GM19035 (cell line): ENCODE measurements around the gene ERCC8.
"Not testable (repeated sequence)": the region's sequence is repeated elsewhere in the genome, so short reads cannot be mapped to it uniquely, and the experiment has no call there.

ENCODE experiments used
- ATAC-seq: cut with Tn5 transposase; IDR thresholded peaks from one replicate; pipeline ENCODE4 v1.9.1; 2021; ENCODE audit not compliant: unreplicated experiment

Gene ERCC8, protein sequence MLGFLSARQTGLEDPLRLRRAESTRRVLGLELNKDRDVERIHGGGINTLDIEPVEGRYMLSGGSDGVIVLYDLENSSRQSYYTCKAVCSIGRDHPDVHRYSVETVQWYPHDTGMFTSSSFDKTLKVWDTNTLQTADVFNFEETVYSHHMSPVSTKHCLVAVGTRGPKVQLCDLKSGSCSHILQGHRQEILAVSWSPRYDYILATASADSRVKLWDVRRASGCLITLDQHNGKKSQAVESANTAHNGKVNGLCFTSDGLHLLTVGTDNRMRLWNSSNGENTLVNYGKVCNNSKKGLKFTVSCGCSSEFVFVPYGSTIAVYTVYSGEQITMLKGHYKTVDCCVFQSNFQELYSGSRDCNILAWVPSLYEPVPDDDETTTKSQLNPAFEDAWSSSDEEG

DNA sequence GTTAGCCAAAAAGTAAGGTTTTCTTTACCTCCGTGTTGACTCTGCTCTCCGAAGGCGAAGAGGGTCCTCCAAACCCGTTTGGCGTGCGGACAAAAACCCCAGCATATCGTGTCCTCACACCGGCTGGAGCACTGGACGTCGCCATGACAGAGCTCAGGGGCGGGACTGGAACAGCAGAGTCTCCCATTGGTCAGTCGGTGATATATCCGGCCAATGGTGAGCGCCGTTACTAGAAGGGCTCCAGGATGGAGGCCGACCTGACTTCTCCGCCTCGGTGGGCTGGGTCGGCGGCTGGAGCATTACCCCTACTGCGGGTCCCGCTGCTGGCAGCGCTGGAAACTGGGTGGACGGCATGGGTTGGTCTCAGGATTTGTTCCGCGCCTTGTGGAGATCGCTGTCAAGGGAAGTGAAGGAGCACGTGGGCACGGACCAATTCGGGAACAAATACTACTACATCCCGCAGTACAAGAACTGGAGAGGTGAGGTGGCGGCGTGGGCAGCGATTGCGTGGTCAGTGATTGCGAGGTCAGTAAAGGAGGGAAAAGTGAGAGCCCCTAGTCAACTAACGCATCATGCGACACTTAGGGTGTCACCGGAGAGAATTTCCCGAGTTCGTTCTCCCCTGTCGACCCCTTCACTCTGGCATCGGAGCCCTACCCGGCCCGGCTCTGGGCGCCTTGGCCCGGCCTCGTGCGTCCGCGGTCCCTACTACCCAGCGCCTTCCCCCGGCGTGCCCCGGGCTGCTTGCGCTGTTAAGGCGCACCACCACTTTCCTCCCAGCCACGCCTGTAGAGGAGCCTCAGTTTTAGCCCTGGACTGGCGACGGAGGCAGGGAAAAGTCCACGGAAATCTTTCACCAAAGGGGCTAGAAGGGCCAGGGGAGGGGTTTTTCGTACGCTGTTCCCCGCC lies at the start of gene ERCC8, which contains the start of gene NDUFAF2:
Gene ERCC8 (minus strand): TSS at position 167 of the 909 bp plus-strand sequence. CDS start 62 bp downstream, at position 105.
Gene NDUFAF2 (plus strand): TSS at position 302 of the 909 bp plus-strand sequence. CDS start 51 bp downstream, at position 353.
- ATAC-seq = peak; percentile 99

DNA sequence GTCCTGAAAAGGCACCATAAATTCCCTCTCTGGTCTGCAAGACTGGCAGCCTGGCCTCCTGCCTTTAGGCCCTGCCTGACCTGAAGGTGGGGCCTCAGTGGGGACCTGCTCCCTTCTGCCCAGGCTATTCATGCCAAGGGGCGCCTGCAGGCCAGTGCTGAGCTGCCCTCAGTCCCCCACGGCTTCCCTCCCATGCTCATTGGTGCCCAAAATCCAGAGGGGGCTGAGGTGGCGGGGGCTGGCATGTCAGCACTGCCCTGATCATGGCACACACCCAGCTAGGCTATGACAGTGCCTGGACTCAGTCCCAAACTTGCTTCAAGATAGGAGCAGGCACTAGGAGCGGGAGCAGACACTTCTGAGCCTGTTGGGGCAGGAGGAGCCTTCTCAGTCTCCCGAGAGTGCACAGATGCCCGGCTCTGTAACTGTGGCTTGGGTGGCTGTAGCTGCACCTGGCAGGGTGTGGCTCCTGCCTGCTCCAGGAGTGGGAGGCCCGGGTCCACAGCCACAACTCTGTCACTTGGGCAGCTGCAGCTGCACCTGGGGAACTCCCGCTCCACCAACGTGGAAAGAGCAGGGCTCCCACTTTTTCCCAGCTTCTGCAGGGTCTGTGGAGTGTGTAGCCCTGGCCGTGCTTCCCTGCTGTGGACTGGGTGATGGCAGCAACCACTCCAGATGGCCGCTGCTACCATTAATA lies 49.2 kb upstream of the ERCC8 start:
- ATAC-seq = no peak

DNA sequence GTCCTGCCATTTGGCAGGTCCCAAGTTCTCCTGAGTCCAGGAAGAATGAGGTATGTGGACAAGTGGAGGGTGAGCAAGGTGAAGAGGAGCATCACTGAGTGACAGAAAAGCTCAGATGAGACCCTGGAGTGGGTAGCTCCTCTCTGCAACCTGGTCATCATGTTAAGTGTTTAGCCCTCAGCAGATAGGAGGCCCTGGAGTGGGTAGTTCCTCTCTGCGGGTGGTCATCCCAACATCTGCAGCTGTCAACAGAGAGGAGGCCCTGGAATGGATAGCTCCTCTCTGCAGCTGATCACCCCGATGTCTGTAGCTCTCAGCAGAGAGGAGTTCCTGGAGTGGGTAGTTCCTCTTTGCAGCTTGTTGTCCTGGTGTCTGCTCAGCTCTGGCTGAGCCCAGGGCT lies 48.6 kb upstream of the ERCC8 start:
- ATAC-seq = no peak

DNA sequence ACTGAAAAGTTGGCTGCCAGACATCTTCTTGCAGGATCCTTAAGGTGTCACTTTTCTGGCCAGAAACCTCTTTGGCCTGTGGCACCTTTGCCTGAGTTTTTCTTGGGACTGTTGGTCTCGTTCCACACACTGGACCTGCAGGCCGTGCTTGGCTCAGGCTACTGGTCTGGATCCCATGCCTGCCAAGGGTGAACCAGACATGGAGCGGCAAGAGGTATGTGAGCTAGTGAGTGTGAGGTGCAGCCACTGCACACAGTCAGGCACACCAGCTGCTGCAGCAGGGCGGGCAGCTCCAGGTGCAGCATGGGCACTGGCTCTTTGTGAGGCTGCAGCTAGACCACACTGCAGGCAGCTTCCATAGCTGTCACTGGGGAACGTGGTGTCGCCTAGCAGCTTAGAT lies 48.0 kb upstream of the ERCC8 start:
- ATAC-seq = no peak

DNA sequence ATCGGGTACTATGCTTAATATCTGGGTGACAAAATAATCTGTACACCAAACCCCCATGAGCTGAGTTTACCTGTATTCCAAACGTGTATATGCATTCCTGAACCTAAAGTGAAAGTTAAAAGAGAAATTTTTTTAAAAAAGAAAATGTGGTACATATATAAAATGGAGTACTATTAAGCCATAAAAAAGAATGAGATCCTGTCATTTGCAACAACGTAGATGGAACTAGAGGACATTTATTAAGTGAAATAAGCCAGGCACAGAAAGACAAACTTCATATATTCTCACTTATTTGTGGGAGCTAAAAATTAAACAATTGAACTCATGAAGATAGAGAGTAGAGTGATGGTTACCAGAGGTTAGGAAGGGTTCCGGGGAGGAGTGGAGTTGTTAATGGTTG lies 44.9 kb upstream of the ERCC8 start:
- ATAC-seq = no peak

DNA sequence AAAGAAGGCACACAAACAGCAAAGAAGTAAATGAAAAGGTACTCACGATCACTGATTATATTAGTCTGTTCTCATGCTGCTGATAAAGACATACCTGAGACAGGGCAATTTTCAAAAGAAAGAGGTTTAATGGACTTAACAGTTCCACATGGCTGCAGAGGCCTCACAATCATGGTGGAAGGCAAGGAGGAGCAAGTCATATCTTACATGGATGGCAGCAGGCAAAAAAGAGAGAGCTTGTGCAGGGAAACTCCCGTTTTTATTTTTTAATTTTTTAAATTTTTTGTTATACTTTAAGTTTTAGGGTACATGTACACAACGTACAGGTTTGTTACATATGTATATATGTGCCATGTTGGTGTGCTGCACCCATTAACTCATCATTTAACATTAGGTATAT lies 37.3 kb upstream of the ERCC8 start:
- ATAC-seq = not testable (repeated sequence)

DNA sequence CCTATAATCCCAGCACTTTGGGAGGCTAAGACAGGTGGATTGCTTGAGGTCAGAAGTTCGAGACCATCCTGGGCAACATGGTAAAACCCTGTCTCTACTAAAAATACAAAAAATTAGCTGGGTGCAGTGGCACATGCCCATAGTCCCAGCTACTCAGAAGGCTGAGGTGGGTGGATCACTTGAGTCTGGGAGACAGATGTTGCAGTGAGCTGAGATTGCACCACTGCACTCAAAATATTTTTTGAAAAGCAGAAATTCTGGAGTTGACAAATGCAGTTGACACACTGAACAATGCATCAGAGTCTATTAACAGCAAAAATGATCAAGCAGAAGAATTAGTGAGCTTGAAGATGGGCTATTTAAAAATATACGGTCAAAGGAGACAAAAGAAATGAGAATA lies 35.6 kb upstream of the ERCC8 start:
- no peak for ATAC-seq

DNA sequence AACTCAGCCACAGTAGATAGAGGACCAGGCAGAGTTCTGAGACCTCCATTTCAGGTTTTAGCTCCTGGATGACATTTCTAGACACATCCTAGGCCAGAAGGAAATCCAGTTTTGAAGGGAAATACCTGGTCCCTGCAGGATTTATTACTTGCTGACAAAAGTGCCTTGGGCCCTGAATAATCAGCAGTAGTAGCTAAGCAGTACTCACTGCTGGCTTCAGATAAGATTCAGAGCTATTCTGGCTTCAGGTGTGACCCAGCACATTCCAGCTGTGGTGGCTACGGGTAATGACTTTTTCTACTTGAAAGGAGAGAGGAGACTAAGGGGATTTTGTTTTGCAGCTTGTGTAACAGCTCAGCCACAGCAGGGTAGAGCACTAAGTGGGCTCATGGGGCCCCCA lies 34.1 kb upstream of the ERCC8 start:
- no peak for ATAC-seq

DNA sequence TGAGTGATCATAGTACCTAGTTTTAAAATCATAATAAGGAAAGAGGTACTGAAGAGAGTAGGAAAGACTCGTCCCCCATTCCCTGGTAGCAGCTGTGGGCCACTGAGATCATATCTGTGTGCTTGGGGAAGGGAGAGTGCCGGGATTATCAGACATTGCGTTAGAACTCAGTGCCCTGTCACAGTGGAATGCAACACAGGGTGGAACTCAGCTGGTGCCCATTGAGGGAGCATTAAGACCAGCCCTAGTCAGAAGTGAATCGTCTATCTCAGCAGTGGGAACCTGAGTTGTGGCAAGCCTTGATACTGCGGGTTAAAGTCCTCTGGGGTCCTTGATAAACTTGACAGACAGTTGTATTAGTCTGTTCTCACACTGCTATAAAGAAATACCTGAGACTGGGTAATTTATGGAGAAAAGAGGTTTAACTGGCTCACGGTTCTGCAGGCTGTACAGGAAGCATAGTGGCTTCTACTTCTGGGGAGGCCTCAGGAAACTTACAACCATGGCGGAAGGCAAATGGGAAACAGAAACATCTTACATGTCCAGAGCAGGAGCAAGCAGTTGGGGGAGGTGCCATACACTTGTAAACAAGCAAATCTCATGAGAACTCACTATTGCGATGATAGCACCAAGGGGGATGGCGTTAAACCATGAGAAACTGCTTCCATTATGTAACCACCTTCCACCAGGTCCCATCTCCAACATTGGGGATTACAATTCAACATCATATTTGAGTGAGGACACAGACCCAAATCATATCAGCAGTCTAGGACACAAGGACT lies 33.3 kb upstream of the ERCC8 start:
- ATAC-seq = no peak

DNA sequence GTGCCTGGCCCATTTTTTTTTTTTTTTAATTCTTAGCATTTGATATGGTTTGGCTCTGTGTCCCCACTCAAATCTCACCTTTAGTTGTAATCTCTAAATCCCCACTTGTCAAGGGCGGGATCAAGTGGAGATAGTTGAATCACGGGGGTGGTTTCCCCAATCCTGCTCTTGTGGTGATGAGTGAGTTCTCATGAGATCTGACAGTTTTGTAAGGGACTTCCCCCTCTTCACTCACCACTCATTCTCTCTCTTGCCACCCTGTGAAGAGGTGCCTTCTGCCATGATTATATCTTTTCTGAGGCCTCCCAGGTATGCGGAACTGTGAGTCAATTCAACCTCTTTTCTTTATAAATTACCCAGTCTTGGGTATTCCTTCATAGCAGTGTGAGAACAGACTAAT lies 27.4 kb upstream of the ERCC8 start:
- ATAC-seq = no peak

DNA sequence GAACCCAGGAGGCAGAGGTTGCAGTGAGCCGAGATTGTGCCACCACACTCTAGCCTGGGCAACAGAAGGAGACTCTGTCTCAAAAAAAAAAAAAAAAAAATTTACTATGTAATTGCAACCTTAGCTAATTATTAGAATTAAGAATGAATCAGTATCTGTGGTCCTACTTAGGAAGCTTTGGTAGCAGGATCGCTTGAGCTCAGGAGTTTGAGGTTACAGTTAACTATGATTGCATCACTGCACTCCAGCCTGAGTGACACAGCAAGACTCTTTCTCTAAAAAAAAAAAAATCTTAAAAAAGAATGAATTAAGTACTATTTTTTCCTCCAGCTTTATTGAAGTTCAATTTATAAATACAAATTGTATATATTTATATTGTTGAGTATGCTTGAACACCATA lies 16.8 kb upstream of the ERCC8 start:
- no peak for ATAC-seq

DNA sequence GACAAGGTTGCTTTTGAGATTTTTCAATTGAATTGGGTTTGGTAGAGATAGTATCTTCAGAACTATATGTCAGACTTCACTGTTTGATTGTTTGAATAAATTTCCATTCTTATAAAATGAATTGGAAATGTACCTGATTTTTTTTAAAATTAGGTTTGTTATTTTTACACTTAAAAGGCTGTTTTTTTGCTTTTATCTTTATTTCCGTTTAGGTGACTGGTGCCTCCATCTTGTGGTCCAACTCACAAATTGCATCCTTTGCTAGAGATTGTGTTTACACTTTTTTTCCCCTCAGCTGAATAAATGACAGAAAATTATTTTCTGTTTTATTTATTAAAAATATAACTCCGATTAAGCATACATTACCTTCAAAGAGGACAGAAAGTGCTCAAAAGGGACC lies 15.7 kb upstream of the ERCC8 start:
- no peak for ATAC-seq

DNA sequence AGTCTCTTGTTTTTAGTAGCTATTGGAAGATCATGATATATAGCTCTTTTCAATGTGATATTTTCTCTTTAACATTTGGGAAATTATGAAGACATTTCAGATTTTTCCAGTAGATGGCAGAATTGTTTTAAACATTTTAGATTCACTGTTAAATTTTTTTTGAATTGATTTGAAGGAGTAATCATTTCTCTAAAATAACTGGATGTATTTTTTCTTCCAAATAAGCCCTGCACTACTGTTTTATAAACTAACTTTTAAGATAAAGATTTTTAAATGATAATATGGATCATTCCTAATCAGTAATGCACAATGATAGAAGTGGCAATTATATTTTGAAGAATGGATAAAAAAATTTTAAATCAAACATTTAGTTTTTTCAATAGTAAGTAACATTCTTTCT lies 14.3 kb upstream of the ERCC8 start:
- no peak for ATAC-seq

DNA sequence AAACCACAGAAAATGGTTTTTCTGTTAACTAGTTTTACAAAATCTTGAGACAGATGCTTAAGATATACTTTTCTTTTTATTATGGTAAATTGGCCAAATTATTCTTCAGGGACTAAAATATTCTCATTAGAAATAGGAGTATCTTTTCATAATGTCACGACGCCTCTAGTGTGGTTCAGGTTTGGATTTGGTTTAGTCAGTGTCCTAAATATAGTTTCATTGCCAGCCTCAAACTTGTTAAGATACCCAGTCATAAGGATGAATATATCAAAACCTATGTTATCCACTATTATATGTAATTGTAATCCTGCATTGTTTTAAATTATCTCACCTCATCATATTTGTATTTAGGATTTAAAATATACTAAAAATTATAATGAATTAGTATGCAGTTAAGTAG lies 13.8 kb upstream of the ERCC8 start:
- no peak for ATAC-seq

DNA sequence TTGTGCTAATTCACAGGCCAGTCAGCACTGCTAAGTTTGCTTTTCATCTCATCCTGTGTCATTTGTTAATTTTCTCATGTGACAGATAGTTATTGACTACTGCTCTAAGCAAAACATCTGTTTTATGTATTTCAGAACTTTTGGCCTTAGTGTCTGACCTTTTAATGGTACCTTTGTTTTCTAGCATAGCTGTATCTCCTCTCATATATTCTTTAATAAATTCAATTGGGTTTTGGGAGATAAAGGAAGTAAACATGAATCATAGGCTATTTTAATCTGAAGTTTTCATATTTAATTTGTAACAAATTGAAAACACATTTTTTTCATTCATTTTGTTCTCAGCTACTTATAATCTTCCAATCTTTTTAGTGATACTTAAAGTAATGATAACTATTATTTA lies 13.2 kb upstream of the ERCC8 start:
- ATAC-seq = no peak

DNA sequence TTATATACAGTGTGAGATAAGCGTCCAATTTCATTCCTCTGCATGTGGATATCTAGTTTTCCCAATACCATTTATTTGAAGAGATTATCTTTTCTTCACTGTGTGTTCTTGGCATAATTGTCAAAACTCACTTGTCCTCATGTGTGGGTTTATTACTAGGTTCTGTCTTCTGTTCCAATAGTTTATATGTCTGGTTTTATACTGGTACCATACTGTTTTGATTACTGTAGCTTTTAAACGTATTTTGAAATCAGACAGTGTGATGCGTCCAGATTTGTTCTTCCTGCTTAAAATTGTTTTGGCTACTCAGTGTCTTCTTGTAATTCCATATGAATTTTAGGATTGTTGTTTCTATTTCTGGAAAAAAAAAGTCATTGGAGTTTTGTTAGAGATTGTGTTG lies 10.4 kb upstream of the ERCC8 start:
- ATAC-seq = no peak

DNA sequence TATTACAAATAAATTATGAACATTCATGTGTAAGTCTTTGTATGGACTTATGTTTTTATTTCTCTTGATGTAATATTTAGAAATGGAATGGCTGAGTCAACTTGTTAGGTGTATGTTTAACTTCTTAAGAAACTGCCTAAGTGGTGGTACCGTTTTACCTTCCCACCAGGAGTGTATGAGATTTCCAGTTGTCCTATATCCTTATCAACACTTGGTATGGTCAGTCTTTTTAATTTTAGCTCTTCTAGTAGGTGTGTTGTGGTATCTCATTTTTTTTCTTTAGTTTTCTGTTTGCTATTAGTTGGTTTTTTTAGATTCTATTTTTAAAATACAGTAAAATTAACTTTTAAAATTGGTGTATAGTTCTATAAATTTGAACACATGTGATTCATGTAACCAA lies 3.9 kb upstream of the ERCC8 start:
- no peak for ATAC-seq

DNA sequence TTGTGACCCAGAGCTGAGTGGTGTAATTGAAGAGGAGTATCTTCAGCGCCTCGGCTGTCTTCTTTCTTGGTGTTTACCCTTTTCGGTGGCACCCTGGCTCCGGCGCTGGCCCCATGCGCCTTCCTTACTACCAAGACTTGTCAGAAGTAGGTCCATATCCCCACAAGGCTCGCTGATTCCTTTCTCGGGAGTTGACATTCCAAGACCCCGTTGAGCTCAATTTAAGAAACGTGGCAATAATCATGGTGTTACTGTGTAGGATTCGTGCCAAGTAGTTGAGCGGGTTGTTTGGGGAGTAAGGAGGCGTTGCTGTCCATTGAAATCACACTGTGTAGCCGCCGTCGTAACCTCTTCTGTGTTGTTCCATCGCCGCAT lies 930 bp upstream of the ERCC8 start:
- peak; percentile 18 for ATAC-seq

DNA sequence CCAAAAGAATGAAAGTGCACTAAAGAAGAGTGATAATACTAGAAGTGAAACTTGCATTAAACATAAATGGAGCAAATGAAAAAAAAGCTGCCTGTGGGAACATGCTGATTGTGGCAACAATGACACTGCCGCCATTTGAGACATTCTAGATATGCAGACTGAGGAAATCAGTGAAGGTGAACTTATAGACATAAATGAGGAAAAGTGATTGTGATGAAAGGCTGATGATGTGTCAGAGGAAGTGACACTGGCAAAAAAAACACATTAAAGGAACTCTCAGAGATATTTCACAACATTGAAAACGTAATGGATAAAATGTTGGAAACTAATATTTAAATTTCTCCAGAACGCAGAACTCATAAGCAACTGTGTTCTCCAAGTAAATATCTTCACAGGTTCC lies 1.2 kb downstream of the ERCC8 start:
- ATAC-seq = no peak

DNA sequence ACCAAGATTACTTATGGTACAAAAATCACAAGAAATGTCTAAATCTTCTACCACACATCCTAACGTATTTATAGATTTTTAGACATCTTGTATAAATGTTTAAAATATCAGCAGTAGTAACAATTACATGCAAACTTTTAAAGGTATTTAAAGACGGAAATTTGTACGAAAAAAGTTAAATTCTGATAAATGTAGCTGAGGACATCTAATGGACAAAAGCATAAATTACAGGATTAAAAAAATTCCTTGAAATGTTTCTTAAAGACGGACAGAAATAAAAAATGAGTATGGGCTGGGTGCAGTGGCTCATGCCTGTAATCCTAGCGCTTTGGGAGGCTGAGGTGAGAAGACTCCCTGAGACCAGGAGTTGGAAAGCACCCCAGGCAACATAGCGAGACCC lies 15.8 kb downstream of the ERCC8 start:
- no peak for ATAC-seq

DNA sequence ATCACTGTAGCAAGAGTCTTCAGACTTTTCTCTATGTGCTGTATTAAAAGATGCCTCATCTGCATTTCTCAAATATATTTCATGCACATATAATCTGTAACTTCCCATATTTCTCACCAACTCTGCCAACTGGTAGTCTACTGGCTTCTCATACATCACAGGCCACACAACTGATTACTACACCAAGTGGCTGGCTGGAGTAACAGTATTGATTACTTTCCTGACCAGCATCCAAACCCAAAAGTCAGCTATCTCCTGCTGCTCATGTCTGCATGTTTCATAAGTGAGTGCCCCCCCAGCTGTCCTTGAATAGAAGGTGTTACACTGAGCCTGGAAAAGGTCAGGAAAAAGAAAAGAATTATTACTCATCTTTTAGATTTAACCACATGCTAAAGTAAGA lies 17.4 kb downstream of the ERCC8 start:
- ATAC-seq = no peak
